ENCODE results near the gene QSOX2. TPM values are rescaled to one million over a fixed set of nuclear protein-coding genes. Genes with fewer than 3 reads are reported as not detected.

Gene QSOX2
- total RNA-seq, 1 donor from 2014 or later = 3.1 TPM

DNA sequence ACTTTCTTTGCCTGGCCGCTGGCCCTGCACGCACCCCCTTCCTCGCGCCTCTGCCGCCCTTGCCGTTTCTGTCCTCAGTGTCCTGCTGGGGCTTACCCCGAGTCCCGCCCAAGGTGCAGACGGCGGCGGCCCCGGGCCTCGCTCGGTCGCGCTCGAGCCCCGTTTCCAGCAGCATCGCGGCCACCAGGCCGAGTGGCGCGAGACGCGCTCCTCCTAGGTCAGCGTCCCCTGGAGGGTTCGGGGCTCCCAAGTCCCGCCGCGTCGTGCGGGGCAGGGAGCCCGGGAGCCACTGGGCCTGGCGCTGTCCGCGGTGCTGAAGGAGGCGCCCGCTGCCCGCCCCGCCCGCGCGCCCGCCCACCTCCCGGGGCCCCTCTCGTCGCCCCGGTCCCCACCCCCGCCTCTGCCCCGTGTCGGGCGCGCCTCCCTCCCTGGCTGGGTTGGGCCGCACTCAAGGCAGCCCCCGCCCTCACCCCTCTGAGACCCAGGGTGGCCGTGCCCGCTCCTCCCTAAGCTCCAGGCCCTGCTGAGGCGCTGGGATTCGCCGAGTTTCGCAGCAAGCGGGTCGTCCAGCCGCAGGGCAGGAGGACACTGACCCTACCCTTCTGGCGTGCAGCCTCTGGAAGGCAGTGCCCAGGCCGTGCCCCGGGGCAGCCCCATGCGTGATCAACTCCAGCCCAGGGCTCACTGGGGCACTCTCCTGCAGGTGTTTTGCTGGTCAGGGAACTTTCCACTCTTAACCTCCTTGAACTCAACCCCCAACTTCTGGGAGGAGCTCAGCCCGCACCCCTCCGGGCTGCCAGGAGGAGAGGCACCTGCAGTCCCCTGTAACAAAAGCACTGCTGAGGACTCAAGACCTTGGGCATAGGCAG lies 40.5 kb downstream of the QSOX2 start, which contains the start of gene LHX3:
TSS of gene LHX3 (minus strand) at position 291 of the 869 bp plus-strand sequence. CDS start at position 175, 116 bp downstream.
- DNase-seq (ENCODE audit: low spot score) = peak; percentile 10

DNA sequence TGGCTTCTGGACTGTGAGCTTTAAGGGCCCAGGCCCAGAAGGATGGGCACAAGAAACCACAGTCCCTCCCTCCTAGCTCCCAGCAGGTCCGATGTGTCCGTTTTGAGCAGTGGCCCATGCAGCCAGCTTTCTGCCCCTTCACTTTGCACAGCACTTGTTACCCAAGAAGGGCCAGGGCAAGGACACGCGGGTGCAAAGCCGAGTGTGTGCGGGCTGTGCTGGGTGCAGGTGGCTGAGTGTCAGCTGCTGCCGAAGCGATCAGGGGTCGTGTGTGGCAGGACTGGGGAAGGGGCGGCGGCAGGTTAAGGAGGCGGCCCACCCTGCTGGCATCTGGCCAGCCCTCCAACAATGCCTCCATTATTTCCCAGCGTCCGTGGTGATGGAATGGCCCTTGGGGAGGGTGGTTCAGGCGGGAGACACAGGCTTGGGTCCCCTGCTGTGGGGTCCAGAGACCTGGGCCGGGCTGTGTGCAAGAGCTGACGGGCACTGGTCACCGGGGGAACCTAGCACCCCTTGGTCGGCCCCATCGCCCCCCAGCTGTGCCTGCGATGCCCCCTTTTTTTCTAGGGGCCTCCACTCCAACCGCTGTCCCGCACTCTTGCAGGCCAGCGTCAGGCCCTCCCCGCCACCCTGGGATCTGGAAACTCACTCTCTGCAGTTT lies 41.3 kb downstream of the QSOX2 start:
- no peak for DNase-seq (ENCODE audit: low spot score)

DNA sequence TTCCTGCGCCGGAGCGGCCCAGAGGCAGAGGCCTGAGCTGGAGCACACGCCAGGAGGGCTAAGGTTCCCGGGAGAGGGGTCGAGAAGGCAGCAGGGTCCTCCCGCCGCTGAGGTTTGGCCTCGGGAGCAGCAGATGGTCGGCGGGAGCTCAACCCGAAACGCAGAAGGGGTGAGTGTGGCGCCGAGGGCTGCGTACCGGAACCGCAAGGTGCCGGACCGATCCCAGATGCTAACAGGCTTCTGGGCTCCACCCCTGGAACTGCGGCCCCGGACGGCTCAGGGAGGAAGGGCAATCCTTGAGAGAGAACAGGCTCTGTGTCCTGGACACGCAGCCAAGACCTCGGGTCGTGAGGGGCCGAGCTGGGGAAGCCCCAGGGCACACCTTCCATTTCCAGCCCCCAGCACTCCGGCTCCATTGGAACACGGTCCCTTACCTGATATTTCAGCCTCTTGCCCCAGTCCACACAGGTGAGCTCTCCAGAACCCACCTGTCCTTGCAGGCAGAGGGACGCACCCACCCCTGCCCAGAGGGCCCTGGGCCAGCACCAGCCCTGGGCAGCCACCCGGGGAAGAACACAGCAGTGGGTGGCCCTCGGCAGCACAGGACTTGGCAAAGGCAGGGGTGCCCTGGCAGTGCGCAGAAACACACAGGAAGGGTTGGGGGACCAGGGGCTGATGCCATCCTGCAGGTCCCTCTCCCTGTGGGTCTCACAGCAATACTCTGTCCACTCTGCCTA lies 42.0 kb downstream of the QSOX2 start:
- DNase-seq (ENCODE audit: low spot score) = no peak

DNA sequence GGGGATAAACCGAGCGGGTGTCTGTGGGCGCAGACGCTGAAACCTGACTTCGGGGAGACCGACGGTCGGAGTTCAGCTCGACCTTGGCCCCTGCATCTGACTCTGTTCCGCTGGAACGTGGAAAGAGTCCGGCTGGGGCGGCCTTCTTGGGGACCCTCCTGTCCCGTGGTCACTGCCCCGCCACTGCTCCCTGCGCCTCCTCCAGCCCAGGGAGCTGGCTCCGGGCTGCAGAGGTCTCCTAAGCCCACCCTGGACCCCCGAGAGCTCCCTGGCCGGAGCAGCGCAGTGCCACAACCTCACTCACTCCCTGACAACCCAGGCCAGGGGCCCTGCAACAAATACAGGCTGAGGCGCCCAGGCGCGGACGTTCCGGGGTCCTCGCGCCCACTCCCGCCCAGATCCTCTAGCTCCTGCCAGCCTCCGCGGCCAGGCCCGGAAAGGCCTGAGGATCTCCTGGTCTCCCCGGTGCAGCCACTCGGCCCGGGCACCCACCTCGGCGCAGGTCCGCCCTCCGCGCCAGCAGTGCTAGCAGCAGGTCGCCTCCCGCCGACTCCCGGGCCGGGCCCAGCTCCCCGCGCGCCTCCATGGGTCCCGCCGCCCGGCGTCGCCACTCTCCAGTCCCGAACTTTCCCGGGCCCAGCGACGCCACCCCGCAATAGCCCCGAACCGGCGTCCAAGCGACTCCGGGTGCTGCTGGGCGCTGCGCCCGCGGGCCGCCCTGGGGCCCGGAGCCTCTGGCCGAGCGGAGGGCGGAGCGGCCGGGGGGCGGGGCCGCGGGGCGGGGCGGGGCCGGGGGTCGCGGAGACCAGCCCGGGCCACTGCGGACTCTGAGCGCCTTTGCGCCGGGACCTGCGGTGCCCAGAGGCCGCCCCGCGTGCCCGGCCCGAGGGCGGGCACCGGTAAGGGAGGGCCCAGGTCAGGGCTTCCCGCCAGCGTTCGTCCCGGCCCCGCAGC lies 42.9 kb downstream of the QSOX2 start:
- DNase-seq (ENCODE audit: low spot score) = no peak

DNA sequence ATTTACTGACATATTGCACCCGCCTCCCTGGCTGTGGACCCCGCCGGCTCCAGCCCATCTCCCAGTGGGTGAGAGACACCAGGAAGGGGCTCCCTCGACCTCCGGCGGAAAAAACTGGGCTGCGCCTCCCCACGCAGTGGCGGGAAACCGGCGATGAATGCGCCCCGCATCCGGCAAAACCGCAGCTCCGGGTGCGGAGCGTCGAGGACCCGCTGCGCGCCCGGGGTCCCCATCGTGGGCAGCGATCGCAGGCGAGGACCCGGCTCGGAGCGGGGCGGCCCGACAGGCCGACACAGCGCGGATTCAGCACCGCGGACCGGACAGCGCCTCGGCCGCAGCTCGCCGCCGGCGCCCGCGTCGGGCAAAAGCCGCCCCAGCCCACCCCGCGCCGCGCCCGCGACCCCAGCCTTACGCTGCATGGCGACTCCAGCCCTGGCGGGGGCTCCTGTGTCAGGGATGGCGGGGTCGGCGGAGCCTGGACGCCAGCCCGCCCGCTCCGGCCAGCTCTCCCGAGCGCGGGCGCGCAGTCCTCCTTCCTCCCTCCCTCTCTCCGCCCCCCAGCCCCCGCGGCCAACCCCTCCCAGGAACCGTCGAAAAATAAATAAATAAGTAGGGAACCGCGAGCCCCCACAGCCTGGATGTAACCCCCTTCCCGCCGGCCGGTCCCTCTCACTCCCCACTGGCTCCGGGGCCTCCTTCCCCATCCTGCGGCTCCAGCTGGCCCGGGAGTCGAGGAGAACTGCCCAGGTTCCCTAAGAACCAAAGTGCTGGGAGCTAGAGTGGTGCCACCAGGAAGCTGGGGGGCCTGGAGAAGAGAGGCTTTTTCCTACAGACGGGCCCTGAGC lies 43.8 kb downstream of the QSOX2 start:
- peak; percentile 11 for DNase-seq (ENCODE audit: low spot score)

DNA sequence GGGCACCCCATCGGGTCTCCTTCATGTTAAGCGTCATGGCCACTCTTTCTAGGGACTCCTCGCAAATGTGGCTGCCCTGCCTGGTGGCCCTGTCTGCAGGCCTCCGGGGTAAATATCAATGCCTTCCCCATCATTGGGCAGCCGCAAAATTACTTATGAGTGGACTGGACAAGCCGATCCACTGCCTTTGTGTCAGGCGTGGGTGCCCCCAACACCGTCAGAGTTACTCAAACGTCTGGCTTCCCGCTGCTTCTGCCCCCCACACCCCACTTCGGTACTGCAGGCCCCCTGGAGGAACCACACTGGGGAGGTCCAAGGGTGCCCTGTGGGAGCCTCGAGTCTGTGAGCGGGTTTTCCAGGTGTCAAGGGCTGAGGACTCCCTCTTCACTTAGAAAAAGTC lies 44.4 kb downstream of the QSOX2 start:
- no peak for DNase-seq (ENCODE audit: low spot score)

DNA sequence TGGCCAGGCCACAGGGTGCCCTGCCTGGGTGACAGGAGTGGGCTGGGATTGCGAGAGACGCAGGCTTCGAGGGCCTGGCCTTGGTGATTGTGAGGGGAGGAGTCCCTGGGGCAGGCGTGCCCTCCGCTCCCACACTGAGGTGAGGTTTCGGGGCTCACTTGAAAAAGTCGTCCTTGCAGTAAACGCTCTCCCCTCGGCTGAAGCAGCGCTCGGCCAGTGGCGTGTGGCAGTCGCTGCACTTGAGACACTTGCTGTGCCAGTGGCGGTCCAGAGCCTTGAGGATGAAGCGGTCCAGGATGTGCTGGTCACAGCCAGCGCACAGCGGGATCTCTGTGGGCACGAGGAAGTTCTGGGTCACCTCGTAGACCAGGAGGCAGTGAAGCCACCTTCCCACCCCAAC lies 45.2 kb downstream of the QSOX2 start:
- no peak for DNase-seq (ENCODE audit: low spot score)

DNA sequence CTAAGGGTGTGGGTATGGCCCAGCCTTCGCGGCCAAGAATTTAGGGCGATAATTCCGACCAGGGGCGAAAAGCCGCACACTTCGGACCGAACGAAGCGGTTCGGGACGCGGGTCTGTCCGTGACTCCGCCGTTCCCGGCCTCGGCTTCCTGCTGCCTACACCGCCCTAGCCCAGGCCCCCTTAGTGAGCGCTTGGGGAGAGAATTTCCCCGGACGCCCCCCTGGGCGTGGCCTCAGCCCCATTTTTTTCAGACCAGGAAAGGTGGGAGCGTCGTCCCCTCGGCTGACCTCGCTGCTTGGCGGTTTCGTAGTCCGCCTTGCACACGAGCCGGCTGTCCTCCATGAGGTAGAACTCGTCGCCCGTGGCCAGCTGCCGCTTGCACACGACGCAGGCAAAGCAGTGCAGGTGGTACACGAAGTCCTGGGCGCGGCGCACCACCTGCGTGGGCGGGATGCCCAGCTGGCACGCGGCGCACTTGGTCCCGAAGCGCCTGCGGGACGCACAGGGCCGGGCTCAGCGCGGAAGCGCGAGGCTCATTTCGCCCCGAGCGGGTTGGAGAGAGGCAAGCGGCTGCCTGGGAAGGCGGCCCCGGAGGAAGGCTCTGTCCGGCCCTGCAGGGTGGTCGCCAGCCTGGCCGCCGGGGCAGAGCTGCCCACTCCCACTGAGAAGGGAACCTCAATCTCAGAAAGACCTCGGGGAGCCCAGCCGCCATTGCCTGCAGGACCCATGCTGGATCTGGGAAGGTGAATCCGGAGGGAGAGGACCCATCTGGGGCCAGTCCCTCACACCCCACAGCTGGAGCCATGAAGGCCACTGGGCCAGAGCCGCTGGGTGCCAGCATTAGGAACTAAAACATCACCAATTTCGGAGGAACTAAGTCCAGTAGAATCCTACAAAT lies 46.0 kb downstream of the QSOX2 start:
- DNase-seq (ENCODE audit: low spot score) = no peak

DNA sequence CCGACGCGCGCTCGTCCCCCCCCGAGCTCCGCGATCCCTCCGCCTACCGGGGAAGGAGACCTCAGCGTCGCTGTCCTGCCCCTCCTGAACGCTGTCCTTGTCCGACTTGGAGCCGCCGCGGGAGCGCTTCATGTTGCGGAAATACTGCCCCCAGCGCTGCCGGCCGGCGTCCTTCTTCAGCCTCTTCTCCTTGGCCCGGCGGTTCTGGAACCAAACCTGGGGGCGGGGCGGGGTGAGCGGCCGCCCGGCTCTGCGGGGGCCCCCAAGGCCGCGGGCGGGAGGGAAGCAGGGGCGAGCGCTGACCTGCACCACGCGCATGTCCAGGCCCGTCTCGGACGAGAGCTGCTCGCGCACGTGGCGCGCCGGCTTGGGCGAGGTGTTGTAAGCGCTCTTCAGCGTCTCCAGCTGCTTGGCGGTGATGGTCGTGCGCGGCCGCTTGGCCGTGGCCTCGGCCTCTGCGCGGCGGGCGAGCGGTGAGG lies 47.0 kb downstream of the QSOX2 start:
- DNase-seq (ENCODE audit: low spot score) = no peak

DNA sequence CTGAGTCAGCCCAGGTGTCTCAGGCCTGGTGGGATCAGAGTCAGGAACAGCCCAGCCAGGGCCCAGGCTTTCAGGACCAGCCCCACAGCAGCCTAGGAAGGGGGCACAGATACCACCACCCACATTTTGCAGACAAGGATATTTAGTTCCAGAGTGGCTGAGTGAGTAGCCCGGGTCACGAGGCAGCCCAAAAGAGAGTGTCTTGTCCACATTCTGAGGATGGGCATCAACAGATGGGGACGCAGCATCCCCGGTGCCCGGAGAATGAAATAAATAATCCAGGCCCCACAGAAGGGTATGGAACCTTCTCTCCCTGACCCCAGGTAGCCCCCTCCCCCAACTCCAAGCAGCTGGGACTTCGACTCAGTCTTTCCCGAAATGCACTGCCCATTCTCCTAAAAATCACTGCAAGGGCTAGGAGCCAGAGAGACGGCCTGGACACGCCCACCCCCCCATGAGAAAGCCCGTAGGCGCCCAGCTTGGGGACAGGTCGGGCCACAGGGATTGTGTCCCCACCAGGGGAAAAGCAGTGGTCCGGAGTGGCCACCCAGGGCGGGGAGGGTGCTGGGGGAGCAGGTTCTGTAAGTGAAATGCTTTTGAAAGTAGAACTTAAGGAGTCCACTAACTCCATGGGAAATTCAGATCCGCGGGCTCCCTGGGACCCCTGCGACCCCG lies 47.5 kb downstream of the QSOX2 start:
- no peak for DNase-seq (ENCODE audit: low spot score)

DNA sequence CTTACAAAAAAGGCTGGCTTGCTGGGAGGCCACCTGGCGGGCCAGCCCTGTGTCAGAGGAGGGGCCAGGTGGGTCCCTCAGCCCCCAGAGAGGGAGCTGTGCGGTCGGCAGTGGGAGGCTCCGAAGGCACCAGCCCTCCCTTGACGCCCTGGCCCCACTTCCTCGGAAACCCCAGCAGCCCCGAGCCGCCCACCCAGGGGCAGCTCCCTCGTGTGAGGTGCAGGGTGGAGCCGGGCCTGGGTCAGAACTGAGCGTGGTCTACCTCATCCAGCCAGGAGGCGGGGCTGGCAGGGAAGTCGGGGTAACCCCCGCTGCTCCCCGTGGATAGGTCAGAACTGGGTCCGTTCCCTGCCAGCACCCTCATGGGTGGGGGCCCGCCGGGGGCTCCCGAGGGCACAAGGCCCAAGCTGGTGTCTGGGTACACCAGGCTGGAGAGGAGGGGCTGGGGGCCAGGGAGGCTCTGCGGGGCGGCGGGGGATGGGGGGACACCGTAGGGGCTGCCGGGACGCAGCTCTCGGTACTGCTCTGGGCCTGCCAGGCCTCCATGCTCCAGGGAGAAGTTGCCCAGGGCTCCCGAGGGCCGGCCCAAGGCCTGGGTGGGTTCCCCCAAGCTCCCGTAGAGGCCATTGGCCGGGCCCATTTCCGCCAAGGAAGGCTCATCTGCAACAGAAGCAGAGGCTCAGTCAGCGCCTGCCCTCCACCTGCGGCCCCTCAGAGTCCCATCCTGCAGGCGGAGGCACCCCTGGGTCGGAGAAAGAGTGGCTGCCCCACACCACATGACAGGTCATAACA lies 48.3 kb downstream of the QSOX2 start:
- no peak for DNase-seq (ENCODE audit: low spot score)

DNA sequence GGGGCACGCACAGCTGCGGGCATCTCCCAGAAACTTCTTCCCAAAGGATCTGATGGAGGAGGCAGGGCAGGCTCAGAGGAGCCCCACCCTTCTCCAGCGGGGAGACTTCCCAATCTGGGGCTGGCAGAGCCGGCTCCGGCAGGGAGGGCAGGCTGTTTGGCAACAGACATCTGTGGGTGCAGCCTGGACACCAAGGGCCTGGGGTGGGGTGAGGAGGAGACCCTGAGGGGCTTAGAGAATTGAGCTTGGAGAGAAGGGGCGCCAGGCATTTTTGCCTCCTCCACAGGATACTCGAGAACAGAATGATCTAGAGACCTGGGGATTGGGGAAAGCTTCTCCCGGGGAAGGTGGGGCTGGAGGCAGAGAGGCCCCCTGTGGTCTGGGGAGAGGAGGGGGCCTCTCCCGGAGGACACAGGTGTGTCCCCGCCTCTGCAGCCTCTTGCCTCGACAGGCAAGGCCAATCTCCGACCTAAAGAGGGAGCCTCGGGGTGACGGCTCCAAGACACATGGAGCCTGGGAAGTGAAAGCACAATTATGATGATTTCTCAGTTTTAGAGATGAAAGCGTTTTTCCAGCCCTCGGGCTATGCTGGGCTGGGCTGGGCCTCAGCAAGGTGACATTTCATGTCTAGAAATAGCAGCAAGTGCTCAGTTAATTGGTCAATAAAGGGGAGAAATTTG lies 49.1 kb downstream of the QSOX2 start:
- DNase-seq (ENCODE audit: low spot score) = no peak

DNA sequence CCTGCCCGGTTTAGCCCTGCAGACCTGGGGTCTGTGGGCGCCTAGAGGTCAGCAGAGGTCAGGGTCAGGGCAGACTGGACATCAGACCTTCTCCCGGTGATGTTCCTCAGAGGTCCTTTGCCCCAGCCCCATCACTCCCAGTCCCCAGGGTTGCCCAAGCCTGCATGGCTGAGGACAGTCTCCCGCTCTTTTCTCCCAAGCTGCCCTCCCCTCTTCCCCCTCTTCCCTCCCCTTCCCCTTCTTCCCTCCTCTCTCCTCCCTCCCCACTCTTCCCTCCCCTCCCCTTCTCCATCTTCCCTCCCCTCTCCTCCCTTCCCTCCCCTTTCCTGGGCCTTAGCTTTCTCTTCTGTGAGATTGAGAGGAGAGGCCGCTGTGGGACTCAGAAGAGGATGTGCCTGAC lies 51.1 kb downstream of the QSOX2 start:
- DNase-seq (ENCODE audit: low spot score) = no peak

DNA sequence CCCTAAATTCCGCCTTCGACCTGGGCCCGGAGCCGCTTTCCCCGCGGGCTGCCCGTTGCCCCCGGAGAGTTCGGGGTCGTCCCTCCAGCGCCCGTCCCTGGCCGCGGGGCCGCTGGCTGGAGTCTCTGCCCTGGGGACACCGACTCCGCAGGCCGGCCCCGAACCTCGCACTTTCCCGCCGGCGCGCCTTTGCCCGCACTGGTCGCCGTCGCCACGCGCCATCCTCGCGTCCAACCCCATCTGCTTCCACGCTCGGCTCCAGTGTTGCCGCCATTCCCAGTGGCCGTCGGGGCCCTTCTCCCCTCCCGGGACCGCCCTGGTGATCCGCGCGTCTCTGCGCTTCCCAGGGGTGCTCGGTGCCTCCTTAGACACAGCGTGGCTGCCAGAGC lies 51.7 kb downstream of the QSOX2 start:
- no peak for DNase-seq (ENCODE audit: low spot score)

DNA sequence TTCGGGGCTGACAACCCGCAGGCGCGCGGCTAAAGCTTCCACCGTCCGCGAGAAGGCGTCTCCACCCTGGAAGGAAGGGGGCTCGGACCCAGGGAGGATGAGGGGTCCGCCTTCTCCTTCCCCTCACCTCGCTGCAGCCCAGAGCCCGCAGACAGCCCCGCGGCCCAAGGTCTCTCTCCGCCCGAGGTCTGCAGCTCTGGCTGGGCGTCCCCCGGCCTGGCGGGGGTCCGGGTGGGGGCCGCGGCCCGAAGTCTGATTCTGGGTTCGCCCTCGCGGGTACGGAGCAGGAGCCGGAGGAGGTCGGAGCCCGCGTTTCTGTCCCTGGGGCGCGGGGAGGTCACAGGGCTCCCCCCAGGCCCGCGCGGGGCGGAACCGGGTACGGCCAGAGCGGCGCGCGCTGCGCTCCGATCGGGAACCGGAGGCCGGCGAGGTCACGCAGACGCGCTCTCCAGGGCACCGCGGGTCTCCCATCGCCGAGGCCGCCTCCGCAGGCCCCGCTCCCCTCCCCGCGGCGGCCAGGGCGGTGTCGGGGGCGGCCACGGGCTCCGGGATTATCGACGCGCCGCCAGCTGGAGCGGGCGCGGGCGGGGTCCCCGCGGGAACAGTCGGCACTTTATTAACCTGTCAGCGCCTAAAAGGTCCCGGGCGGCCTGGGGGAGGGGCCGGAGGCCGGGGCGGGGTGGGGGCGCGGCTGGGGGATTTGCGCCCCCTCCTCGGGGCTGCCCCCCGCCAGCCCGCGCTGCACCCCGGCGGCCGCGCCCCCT lies 52.3 kb downstream of the QSOX2 start:
- DNase-seq (ENCODE audit: low spot score) = no peak
